Embryonic facial prominence (tissue), 1 donor: ENCODE measurements around the gene PLXNA1.

Experiments
- DNase-seq: peaks from one replicate; pipeline ENCODE4 v3.0.0-alpha.2; 2016; ENCODE audit errors: extremely low spot score

PLXNA1 gene

GRCh38 chr3:126952983-126953660 lies 29.8 kb upstream of the PLXNA1 start:
- DNase-seq, result no peak

- no peak for DNase-seq
These were observed 28.6 kb upstream of the PLXNA1 start for GRCh38 chr3:126954141-126954842.

GRCh38 chr3:126955004-126955790 lies 27.7 kb upstream of the PLXNA1 start:
- no peak for DNase-seq

DNA sequence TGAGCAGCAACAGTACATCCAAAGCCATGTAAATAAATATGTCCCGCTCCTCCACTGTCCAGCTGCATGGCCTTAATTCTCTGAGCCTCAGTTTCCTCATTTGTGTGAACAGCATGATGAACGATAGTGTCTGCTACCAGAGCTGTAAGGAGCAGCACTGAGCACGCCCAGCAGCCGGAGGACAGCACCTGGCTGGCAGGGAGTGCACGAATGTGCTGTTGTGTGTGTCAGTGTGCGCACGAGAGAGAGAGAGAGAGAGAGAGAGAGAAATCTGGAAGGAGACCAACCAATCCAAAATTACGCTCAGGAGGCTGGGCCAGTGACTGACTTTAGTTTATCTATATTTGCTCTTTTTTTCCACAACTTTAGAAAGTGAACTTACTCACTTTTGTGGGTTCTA lies 26.6 kb upstream of the PLXNA1 start:
- DNase-seq, result no peak

- no peak for DNase-seq
These were observed 25.9 kb upstream of the PLXNA1 start for GRCh38 chr3:126956866-126957650.

DNA sequence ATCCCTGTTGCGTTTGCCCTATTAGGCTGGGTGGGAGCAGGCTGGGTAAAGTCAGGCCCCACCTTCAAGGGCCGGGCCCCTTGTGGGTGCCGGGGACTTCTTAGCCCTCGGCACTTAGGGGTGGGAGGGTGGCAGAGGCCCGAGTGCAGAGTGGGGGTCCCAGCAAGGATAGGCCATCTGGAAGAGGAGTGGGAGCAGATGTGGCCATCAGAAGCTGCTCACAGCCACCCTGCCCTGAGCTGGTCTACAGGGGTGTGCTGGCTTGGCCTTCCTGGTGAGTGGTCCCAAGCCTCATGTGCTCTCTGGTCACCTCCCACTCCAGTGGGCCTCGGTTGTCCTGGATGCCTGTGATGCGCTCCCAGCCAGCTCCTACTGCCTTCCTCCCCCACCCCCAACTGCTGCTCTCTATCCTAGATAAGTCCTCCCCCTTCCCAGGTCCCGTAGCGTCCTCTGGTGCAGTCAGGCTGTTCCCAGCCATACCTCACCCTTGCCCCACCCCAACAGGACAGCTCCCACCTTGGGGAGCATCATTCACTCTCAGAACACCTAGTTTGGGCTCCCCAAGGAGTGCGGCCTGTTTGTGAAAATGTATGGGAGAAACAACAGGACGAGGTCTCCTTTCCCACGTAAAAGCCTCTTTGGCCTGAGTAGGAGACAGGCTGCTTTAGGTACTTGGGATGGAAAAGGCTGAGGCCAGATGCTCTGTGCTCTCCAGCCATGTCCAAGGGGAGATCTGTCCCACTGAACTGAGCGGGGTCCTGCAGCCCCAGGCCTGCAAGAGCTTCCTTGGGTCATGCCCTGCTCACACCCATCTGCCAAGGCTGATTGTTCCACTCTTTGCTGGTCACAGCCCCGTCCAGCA lies 24.9 kb upstream of the PLXNA1 start:
- DNase-seq, result no peak

DNA sequence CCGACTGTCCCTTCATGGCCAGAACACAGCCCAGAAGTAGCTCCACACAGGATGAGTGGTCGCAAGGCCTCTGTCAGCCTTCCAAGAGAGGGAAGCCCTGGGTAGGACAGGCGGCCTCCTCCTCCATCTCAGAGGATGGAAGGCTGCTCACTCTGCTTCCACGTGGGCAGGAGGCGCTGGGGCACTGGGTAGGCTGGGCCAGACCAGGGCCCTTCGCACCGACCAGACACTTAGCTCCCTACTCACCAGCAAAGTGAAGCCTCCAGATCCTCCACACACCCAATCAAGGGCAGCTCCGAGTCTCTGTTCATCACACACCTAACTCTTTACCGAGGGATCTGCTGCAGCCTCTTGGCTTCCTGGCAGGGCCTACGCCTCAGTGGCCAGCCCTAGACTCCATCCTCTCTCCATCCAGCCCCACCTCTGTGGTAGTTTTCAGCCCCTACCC lies 24.3 kb upstream of the PLXNA1 start:
- DNase-seq, result no peak

DNA sequence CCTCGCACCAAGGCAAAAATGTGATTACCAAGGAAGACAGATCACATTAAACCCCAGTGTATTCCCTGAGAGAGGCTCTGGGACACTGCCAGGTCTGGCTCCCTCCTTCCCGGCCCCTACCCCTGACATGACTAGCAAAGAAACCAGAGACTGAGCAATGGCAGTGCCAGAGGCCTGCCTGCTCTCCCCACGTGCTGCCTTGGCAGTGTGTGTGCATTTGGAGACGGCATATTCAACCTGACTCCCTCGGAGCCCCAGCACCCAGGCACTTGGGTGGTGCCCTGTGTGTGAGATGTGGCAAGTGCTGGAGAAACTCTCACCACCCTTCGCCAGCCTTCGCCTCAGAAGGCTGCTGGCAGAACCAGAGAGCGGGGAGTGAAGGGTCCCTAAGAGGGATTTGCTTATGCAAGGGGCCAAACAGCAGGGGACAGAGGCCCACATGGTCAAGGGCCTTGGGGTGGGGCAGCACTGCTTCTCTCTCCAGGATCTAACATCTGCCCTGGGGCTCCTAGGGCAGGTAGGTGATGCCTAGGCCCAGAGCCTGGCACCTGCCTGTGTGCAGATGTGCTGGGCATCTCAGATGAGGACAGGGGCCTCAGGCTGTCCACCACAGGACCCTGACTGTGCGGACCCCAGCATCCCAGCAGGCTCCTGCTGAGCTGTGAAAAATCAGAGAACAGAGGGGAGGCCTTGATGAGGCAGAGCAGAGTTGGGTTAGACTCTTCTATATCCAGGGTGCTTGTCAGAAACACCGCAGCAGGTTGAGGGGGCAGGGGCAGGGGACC lies 23.6 kb upstream of the PLXNA1 start:
- DNase-seq, result no peak

GRCh38 chr3:126959921-126960603 lies 22.9 kb upstream of the PLXNA1 start:
- DNase-seq, result no peak

DNA sequence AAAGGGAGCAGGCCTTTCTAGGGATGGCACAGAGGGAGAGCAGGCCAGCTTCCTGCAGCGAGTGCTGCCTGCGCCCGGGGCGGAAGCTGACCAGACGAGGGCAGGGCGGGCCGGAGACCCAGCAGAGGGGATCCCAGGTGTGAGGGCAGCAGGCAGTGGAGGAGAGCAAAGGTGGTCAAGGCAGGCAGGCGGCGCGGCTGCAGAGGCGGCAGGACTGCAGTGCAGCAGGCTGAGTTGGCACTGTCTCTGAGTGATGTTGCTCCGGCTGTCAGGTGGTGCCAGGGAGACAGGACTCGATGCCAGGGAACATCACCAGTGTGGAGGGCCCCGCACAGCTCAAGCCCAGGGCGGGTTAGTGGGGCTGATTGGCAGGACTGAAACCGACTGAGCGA lies 22.3 kb upstream of the PLXNA1 start:
- DNase-seq, result no peak

GRCh38 chr3:126961191-126961790 lies 21.6 kb upstream of the PLXNA1 start:
- no peak for DNase-seq

DNA sequence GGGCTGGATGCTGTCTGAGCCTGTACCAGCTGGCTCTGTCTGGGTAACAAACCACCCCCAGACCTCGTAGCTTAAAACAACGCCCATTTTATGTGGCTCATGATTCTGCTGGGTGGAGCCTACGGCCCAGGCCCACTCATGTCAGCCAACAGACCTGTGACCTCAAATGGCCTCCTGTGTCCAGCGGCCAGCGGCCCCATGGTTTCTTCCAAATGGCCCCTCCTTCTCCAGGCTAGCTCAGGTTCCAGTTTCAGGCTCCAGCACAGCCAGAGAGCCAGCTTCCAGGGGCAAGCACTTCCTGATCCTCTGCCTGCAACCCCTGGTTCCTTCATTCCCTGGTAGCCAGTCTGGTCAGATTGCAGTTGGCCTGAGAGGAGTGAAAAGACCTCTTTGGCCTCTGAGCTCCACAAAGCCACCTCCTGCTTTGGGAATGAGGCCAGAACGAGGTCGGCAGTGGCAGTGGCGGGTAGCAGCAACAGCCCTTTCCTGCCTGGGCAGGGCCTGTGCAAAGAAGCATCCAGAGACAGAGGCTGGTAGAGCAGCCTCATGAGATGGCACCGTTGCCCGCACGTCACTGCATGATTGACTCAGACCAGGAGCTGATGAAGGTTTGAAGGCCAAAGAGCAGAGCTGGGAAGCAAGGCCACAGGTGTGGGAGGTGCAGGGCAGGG lies 21.0 kb upstream of the PLXNA1 start:
- DNase-seq, result no peak

DNA sequence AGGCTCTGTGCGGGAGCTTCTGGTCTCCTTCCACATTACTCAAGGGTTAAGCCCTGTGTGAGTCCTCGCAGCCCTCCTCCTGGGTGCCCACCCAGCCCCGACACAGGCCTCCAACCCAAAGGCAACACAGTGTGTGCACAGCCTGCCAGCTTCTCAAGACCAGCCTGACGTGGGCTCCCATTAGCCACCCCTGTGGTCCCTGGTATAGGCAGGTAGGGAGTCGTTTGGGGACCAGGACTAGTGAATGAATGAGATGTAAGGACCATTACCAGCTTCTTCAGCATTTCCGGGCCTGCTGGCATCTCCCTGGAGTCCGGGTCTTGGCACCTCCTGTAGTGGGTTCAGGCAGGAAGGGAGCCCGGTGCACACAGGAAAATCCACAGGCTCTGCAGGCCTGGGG lies 20.2 kb upstream of the PLXNA1 start:
- DNase-seq, result no peak

GRCh38 chr3:126963261-126964190 lies 19.4 kb upstream of the PLXNA1 start:
- DNase-seq, result no peak

DNA sequence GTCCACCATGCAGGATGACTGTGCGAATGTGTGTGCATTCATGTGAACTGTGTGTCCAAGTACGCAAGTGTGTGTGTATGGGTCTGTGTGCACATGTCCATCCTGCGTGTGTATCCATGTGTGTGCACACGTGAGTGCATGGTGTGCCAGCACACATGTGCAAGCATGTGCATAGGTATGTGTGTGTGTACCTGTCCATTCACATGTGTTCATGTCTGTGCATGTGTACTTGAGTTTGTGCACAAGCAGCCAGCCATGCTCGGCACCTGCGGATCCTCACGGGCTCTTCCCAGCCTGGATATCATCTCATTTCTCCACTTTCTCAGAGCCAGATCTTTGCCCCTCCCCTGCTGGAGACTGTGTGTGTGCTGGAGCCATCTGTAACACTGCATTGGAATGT lies 18.7 kb upstream of the PLXNA1 start:
- DNase-seq, result no peak

- no peak for DNase-seq
These were observed 18.0 kb upstream of the PLXNA1 start for GRCh38 chr3:126964950-126965349.

DNA sequence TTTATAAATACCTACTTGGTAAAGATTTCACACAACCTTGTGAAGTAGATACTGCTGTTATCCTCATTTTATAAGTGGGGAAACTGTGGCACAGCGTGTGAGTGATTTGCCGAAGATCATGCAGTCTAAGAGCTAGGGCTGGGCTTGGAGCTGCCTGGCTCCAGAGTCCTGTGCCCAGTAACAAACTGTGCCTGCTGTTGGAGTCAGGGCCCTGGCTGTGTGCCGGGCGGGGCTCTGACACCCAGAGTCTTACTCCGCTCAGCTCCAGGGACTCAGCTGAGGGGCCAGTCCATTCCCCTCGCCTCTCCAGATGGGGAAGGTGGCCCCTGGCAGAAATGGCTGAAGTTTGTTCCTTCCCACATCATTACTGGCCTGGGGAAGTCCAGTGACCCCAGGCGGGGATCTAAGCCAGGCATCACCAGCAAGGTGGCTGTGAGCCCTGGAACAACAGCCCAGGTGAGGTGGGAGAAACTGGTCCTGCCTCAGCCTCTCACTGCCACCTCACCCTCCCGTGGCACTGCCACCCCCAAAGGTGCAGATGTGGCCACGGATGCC lies 17.3 kb upstream of the PLXNA1 start:
- DNase-seq, result no peak
